Bladder microvascular endothelial cell (primary cell): ENCODE measurements around the gene PLEKHA1. TPM values are rescaled to one million over a fixed set of nuclear protein-coding genes. Genes with fewer than 3 reads are reported as not detected.

Experiments used
- total RNA-seq: library from RNA; depleted of rRNA; stranded (reverse); fragments of >200 nt; gene quantifications from 2 replicates; pipeline ENCODE4 v1.2.3, GENCODE V29; 2014

PLEKHA1 gene
- 23.6 and 37.9 TPM in 2 replicates for total RNA-seq

GRCh38 chr10:122374237-122374858 lies at the start of gene PLEKHA1:
PLEKHA1 (plus strand) TSS chr10:122374708; CDS start chr10:122393201, 18,493 bp downstream.

GRCh38 chr10:122454603-122455080 lies 80.1 kb downstream of the PLEKHA1 start, which contains the start of gene ARMS2:
ARMS2 (plus strand) TSS chr10:122454653; CDS start chr10:122454728, 75 bp downstream.

DNA sequence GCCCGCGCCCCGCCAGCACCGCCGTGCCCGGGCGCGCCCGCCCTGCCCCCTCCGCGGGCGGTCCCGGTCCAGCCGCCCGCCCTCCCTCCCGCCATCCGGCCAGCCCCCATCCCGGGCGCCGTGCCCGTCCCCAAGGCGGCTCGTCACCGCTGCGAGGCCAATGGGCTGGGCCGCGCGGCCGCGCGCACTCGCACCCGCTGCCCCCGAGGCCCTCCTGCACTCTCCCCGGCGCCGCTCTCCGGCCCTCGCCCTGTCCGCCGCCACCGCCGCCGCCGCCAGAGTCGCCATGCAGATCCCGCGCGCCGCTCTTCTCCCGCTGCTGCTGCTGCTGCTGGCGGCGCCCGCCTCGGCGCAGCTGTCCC lies 86.8 kb downstream of the PLEKHA1 start, which contains the start of gene HTRA1:
HTRA1 (plus strand) TSS at position 187 of the 362 bp plus-strand sequence; CDS start at position 287, 100 bp downstream.

Other genes starting within 250 kb of the PLEKHA1 start
- not detected in 2 replicates for gene BTBD16, start 103.4 kb upstream of the PLEKHA1 start, total RNA-seq
- 0.16 TPM in 1 of 2 replicates, not detected in the other for gene ARMS2, start 79.9 kb downstream of the PLEKHA1 start, total RNA-seq
- 38.7 and 137 TPM in 2 replicates for gene HTRA1, start 86.8 kb downstream of the PLEKHA1 start, total RNA-seq
- not detected in 2 replicates for gene DMBT1, start 186.0 kb downstream of the PLEKHA1 start, total RNA-seq